OCI-LY7 (cell line): ENCODE results near the gene CAT.

Experiments
- CTCF ChIP-seq: fragments of 200-600 bp; sonication (generic); conservative IDR thresholded peaks from 2 replicates; pipeline ENCODE4 v1.5.1; 2014; ENCODE audit warnings: mild to moderate bottlenecking, antibody characterized with exemption, low read length, moderate library complexity, mixed read lengths
- EZH2phosphoT487 ChIP-seq: fragments of 200-600 bp; sonication (generic); IDR thresholded peaks from 2 replicates; pipeline ENCODE4 v1.6.1; 2018; ENCODE audit warnings: low read depth, borderline replicate concordance, mild to moderate bottlenecking, mixed run types, antibody characterized with exemption, low read length, moderate library complexity, mixed read lengths

- TF ChIP-seq EZH2phosphoT487 (no peak), CTCF (no peak)
Measured at GRCh38 chr11:34441814-34442213, 3.1 kb downstream of the CAT start.
